K562 (cell line): ENCODE results near the gene PSMD8. TPM values are rescaled to one million over a fixed set of nuclear protein-coding genes. Genes with fewer than 3 reads are reported as not detected.

Source experiments
- CREB3L1 ChIP-seq: fragments of 450-650 bp; IDR thresholded peaks from 2 replicates; pipeline ENCODE4 v1.6.1; 2014; ENCODE audit warnings: low read depth, mild to moderate bottlenecking, moderate library complexity, borderline replicate concordance
- ETV1 ChIP-seq: fragments of 450-650 bp; conservative IDR thresholded peaks from 2 replicates; pipeline ENCODE4 v1.6.1; 2016; ENCODE audit warnings: missing genetic modification characterization, control low read depth, low read depth, missing compliant biosample characterization
- GTF2B ChIP-seq: IDR thresholded peaks from 2 replicates; pipeline ENCODE4 v1.6.1; 2011; ENCODE audit not compliant: insufficient read length; ENCODE audit errors: extremely low read depth
- KAT8 ChIP-seq: fragments of 450-650 bp; IDR thresholded peaks from 2 replicates; pipeline ENCODE4 v1.6.1; 2016; ENCODE audit warnings: low read depth, mild to moderate bottlenecking
- KHSRP ChIP-seq: fragments of 450-650 bp; IDR thresholded peaks from 2 replicates; pipeline ENCODE4 v1.6.1; 2017
- MCM2 ChIP-seq: fragments of 450-650 bp; IDR thresholded peaks from 2 replicates; pipeline ENCODE4 v1.6.1; 2017; ENCODE audit warnings: low read depth, mild to moderate bottlenecking
- MCM3 ChIP-seq: fragments of 450-650 bp; IDR thresholded peaks from 2 replicates; pipeline ENCODE4 v1.6.1; 2016
- MNT ChIP-seq, 2 experiments: fragments of 450-650 bp; conservative IDR thresholded peaks; 2 replicates each; pipeline ENCODE4 v1.6.1; 2017; ENCODE audit warnings: mild to moderate bottlenecking in 2 of 2, moderate library complexity in 2 of 2
- MTA3 ChIP-seq: fragments of 450-650 bp; formaldehyde crosslinking; IDR thresholded peaks from 2 replicates; pipeline ENCODE4 v1.6.1; 2017; ENCODE audit warnings: mild to moderate bottlenecking, borderline replicate concordance
- NR4A1 ChIP-seq, 2 experiments: fragments of 250-450 bp in 1 of 2; fragments of 450-650 bp in 1 of 2; sonication (Bioruptor Pico) in 1 of 2; IDR thresholded peaks; 2 replicates each; pipeline versions ENCODE4 v1.4.0 to v1.6.1; 2016 to 2020; ENCODE audit warnings: mild to moderate bottlenecking in 2 of 2, missing compliant biosample characterization in 1 of 2, missing genetic modification characterization in 1 of 2, moderate library complexity in 1 of 2
- POLR2H ChIP-seq: IDR thresholded peaks from 2 replicates; pipeline ENCODE4 v1.6.1; 2016; ENCODE audit warnings: missing genetic modification characterization, low read depth, mild to moderate bottlenecking, control low read depth, missing compliant biosample characterization, moderate library complexity
- RAD21 ChIP-seq, 2 experiments: fragments of 250-450 bp in 1 of 2; fragments of 450-650 bp in 1 of 2; sonication (Bioruptor Pico) in 1 of 2; formaldehyde crosslinking in 1 of 2; IDR thresholded peaks in 1 of 2; conservative IDR thresholded peaks in 1 of 2; 2 replicates each; pipeline versions ENCODE4 v1.4.0 to v1.8.0; 2020 to 2022; ENCODE audit warnings: mild to moderate bottlenecking in 2 of 2, moderate library complexity in 1 of 2
- SLC30A9 ChIP-seq: fragments of 250-450 bp; sonication (Bioruptor Pico); IDR thresholded peaks from 2 replicates; pipeline ENCODE4 v1.8.0; 2022; ENCODE audit warnings: mild to moderate bottlenecking, moderate library complexity
- TARDBP ChIP-seq: fragments of 450-650 bp; IDR thresholded peaks from 2 replicates; pipeline ENCODE4 v1.6.1; 2016
- TEAD1 ChIP-seq, 2 experiments: fragments of 450-650 bp in 1 of 2; sonication (generic) in 1 of 2; formaldehyde crosslinking; IDR thresholded peaks; 2 replicates each; pipeline versions ENCODE4 v1.4.0 to v1.8.0; 2020 to 2022; ENCODE audit warnings: mild to moderate bottlenecking in 2 of 2, missing genetic modification reagents in 1 of 2
- VEZF1 ChIP-seq: fragments of 200-800 bp; sonication (Bioruptor generic); IDR thresholded peaks from 2 replicates; pipeline ENCODE4 v1.6.1; 2017; ENCODE audit warnings: missing genetic modification characterization, missing compliant biosample characterization
- ZBTB7A ChIP-seq: IDR thresholded peaks from 2 replicates; pipeline ENCODE4 v1.6.1; 2011; ENCODE audit warnings: low read depth, mild to moderate bottlenecking, low read length, moderate library complexity, borderline replicate concordance; ENCODE audit not compliant: control insufficient read depth
- ZNF134 ChIP-seq: fragments of 250-450 bp; sonication (Bioruptor Pico); conservative IDR thresholded peaks from 2 replicates; pipeline ENCODE4 v1.4.0; 2020
- ZNF655 ChIP-seq: fragments of 250-450 bp; sonication (Bioruptor Pico); IDR thresholded peaks from 2 replicates; pipeline ENCODE4 v1.5.0; 2021
- polyA plus RNA-seq, 8 experiments: library from polyadenylated mRNA; depleted of rRNA in 4 of 8; stranded (reverse) in 5 of 8; unstranded in 3 of 8; fragments of >200 nt; fragmentation: Nextera tagmentation in 2 of 8; fragmentation: Illumina TruSeq in 1 of 8; extraction: Ambion mirVana in 2 of 8; extraction: Trizol in 1 of 8; gene quantifications; 2 replicates each; pipeline versions ENCODE4 v1.2.1 to v1.2.3, GENCODE V29; 2011 to 2014; ENCODE audit warnings: inconsistent platforms in 1 of 8, missing spikeins in 1 of 8
- total RNA-seq, 7 experiments: library from RNA; depleted of rRNA in 6 of 7; stranded (reverse); fragments of >200 nt in 6 of 7; fragmentation: Illumina TruSeq in 2 of 7; extraction: Trizol in 2 of 7; gene quantifications; 2 replicates each; pipeline versions ENCODE4 v1.2.1 to v1.2.3, GENCODE V29; 2011 to 2021; ENCODE audit warnings: low replicate concordance in 1 of 7

The PSMD8 gene
- total and polyA plus RNA-seq, 9 of the 15 experiments (the other 6 are each of a cell fraction or from before 2014, with no cell fraction given) = 130 to 583 (median 315) TPM

GRCh38 chr19:38387550-38388348 lies 13.4 kb downstream of the PSMD8 start, which contains the start of gene GGN (continued):
- TF ChIP-seq NR4A1 (CRISPR knock-in tag; IDR thresholded peaks at IDR 0.05) = no peak
- TF ChIP-seq NR4A1 (tag; IDR thresholded peaks at IDR 0.05) = no peak
- no peak for TF ChIP-seq RAD21 (CRISPR knock-in tag; conservative IDR thresholded peaks at IDR 0.05 in 1 of 2, IDR thresholded peaks at IDR 0.05 in 1 of 2)
- no peak for TF ChIP-seq KAT8
- TF ChIP-seq SLC30A9 (CRISPR knock-in tag) = no peak
- TF ChIP-seq MTA3 = no peak
- no peak for TF ChIP-seq GTF2B
- peak; percentile 70 for TF ChIP-seq VEZF1 (CRISPR knock-in tag)
- no peak for TF ChIP-seq ZNF134
- no peak for TF ChIP-seq MNT (conservative IDR thresholded peaks at IDR 0.05)
- no peak for TF ChIP-seq MCM3
- TF ChIP-seq TARDBP = no peak
- no peak for TF ChIP-seq POLR2H (tag)
- no peak for TF ChIP-seq KHSRP
- TF ChIP-seq ETV1 (tag) = no peak
- 0 out of 4 replicates have a peak, but pooled peaks of 1 of the 2 experiments have one; percentile 10 for TF ChIP-seq TEAD1 (CRISPR knock-in tag; IDR thresholded peaks at IDR 0.05)
- no peak for TF ChIP-seq ZNF655 (CRISPR knock-in tag)
- peak; percentile 80 for TF ChIP-seq ZBTB7A
- TF ChIP-seq MCM2 = no peak
- TF ChIP-seq CREB3L1 = no peak
